MM.1S (cell line): Measurements from ENCODE around the gene SYT1.

Source experiments
- CTCF ChIP-seq: fragments of 300-600 bp; sonication (generic); IDR thresholded peaks from 2 replicates; pipeline ENCODE4 v1.5.1; 2016; ENCODE audit warnings: antibody characterized with exemption, low read length, mixed read lengths
- EZH2 ChIP-seq: fragments of 300-600 bp; sonication (generic); optimal IDR thresholded peaks from 2 replicates; pipeline ENCODE3; 2017; ENCODE audit warnings: low read depth, mild to moderate bottlenecking, antibody characterized with exemption, low read length, mixed read lengths
- EZH2phosphoT487 ChIP-seq: fragments of 300-600 bp; sonication (generic); IDR thresholded peaks from 2 replicates; pipeline ENCODE4 v1.6.1; 2018; ENCODE audit warnings: antibody characterized with exemption, low read length

GRCh38 chr12:79098530-79098929 lies 234.0 kb downstream of the SYT1 start:
- no peak for TF ChIP-seq CTCF
- TF ChIP-seq EZH2: no peak
- no peak for TF ChIP-seq EZH2phosphoT487
